Activated CD4-positive, alpha-beta T cell treated with anti-CD3 and anti-CD28 coated beads for 4 hours (primary cell): ENCODE data around the gene SRR.

Experiments
- DNase-seq, 2 donors: peaks; one replicate each; pipeline ENCODE4 v3.0.0-alpha.2; 2020

SRR gene

DNA sequence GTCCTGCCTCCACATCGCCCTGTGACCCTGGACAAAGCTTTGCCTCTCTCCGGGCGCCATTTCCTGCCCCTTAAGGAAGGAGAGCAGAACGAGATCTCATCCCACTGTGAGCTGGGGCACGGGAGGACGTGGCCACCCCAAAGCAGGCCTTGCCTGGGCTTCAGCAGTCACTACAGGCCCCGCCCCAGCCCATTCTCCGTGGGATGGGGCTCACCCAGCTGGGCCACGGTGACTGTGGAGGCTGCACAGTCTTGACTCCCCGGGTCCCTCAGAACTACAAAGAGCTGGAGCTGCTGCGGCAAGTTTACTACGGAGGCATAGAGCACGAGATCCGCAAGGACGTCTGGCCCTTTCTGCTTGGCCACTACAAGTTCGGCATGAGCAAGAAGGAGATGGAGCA lies 68.9 kb downstream of the SRR start:
- DNase-seq, result no peak

DNA sequence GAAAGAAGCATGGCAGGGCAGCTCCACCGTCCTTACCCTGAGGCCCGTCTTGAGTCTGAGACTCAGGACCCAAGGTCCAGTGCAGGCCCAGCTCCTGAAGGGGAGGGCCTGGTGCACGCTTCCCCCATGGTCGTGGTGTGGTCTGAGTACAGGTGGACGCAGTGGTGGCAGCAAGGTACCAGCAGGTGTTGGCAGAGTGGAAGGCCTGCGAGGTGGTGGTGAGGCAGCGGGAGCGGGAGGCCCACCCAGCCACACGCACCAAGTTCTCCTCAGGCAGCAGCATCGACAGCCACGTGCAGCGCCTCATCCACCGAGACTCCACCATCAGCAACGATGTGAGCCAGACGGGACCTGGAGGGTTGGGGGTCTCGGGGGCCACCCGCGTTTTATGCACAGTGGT lies 69.4 kb downstream of the SRR start:
- no peak for DNase-seq
